ENCODE measurements around the gene EEFSEC. TPM values are rescaled to one million over a fixed set of nuclear protein-coding genes. Genes with fewer than 3 reads are reported as not detected.

Gene EEFSEC
- total RNA-seq, 4 donors from 2014 or later = 25.1 to 43.5 (median 29.5) TPM

DNA sequence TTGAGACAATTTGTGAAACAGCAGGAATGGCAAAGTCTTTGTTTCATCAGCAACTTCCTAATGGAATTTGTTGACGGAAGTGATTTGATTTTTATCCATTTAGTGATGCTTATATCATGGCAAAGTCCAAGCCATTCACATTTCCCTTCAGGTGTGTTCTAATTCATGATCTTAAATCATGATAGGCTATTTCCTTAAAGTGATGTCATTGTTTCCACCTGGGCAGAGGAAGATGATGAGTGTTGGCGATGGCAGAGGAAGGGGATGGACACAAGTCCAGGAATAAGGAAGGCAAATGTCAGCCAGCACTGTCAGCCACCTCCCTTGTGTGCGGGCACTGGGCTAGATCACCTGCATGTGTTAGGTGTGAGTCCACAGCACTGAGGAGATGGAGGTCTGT, 49.9 kb downstream of the EEFSEC start:
- TF ChIP-seq EP300 (IDR thresholded peaks at IDR 0.05) (no peak), POLR2A (IDR thresholded peaks at IDR 0.05) (no peak)
- TF ChIP-seq, protein P1, sequence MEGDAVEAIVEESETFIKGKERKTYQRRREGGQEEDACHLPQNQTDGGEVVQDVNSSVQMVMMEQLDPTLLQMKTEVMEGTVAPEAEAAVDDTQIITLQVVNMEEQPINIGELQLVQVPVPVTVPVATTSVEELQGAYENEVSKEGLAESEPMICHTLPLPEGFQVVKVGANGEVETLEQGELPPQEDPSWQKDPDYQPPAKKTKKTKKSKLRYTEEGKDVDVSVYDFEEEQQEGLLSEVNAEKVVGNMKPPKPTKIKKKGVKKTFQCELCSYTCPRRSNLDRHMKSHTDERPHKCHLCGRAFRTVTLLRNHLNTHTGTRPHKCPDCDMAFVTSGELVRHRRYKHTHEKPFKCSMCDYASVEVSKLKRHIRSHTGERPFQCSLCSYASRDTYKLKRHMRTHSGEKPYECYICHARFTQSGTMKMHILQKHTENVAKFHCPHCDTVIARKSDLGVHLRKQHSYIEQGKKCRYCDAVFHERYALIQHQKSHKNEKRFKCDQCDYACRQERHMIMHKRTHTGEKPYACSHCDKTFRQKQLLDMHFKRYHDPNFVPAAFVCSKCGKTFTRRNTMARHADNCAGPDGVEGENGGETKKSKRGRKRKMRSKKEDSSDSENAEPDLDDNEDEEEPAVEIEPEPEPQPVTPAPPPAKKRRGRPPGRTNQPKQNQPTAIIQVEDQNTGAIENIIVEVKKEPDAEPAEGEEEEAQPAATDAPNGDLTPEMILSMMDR (IDR thresholded peaks at IDR 0.05) = no peak
- Histone ChIP-seq H3K4me3 (no peak overlapping the region), H3K4me1 (peaks cover 0 to 20% (median 2%) of the 10 kb centered on the region in 4 donors), H3K36me3 (no peaks in the 10 kb centered on the region), H3K27ac (no peak overlapping the region), H3K27me3 (no peaks in the 10 kb centered on the region), H3K9me3 (no peaks in the 10 kb centered on the region)
- 95 to 97% methylated on average over 3 of the region's 3 CpGs for WGBS, 2 donors
- no peak for DNase-seq (ENCODE audit: low spot score in 2 of 2)

DNA sequence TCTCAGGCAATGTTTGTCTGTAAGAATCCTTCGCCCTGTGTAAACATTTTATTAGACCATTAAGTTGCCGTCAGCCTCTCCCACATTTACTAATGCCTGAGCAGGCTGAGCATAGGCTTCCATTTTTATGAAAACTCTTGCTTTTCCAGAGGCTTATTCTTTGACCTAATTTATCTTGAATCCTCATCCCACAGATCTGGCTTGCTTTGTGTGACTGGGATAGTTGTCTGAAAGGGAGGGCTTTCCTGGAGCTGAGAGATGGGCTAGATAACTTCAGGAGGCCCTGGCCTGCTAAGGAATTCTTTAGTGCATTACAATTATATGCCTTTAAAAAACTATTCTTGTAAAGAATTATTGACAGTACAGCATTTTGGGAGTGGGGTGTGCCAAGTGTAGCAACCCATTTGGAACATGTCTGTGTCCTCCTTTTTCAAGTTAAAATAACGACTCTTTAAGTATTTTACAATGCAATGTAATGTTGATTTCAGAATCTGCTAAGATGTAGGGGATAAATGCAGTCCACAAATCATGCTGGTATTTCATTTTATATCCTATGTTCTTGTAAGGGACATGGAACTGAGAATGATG, 52.4 kb downstream of the EEFSEC start:
- Histone ChIP-seq H3K4me3 (no peak overlapping the region), H3K27ac (no peak overlapping the region), H3K4me1 (peaks cover 0 to 12% (median 0%) of the 10 kb centered on the region in 4 donors), H3K27me3 (no peaks in the 10 kb centered on the region), H3K36me3 (no peaks in the 10 kb centered on the region), H3K9me3 (no peaks in the 10 kb centered on the region)
- no peak for TF ChIP-seq POLR2A (IDR thresholded peaks at IDR 0.05)
- TF ChIP-seq, protein P1 (IDR thresholded peaks at IDR 0.05) = no peak
- TF ChIP-seq EP300 (IDR thresholded peaks at IDR 0.05) = no peak
- DNase-seq (ENCODE audit: low spot score in 2 of 2) = no peak
- WGBS, 2 donors = 64 to 84% methylated on average over 3 of the region's 3 CpGs

DNA sequence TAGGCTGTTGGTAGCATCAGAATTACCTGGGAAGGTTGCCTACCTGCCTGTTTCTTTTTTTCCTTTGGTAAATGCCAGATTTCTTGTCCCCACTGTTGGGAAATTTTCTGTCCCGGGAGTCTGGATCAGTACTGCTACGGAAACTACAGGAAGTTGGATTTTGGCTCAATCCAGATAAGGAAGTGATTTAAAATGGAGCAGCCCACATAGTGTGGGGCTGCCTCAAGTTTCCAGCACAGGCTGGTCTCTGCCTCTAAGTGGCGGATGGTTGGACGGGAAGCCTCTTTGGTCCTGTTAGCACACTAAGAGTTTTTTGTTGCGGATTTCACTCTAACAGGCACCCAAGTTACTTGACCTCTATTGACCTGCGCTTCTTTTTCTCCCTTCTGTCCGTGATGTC, 54.7 kb downstream of the EEFSEC start:
- DNase-seq (ENCODE audit: low spot score in 2 of 2) = no peak
- H3K9me3 ChIP-seq = no peaks in the 10 kb centered on the region
- TF ChIP-seq EP300 (IDR thresholded peaks at IDR 0.05) (no peak), POLR2A (IDR thresholded peaks at IDR 0.05) (no peak)
- TF ChIP-seq, protein P1 (IDR thresholded peaks at IDR 0.05) = no peak
- H3K27ac ChIP-seq = no peak overlapping the region
- H3K4me3 ChIP-seq = no peak overlapping the region
- no peaks in the 10 kb centered on the region for H3K27me3 ChIP-seq
- 79 to 81% methylated on average over 7 of the region's 7 CpGs for WGBS, 2 donors
- peaks cover 0 to 18% (median 0%) of the 10 kb centered on the region in 4 donors for H3K4me1 ChIP-seq
- no peaks in the 10 kb centered on the region for H3K36me3 ChIP-seq

GRCh38 chr3:128210711-128211110, 57.4 kb downstream of the EEFSEC start:
- Histone ChIP-seq H3K9me3 (no peaks in the 10 kb centered on the region), H3K27ac (no peak overlapping the region), H3K27me3 (no peaks in the 10 kb centered on the region), H3K4me3 (no peak overlapping the region), H3K36me3 (no peaks in the 10 kb centered on the region), H3K4me1 (peaks cover 0 to 18% (median 0%) of the 10 kb centered on the region in 4 donors)
- no peak for DNase-seq (ENCODE audit: low spot score in 2 of 2)
- TF ChIP-seq POLR2A (IDR thresholded peaks at IDR 0.05) = no peak
- no peak for TF ChIP-seq EP300 (IDR thresholded peaks at IDR 0.05)
- TF ChIP-seq, protein P1 (IDR thresholded peaks at IDR 0.05) = no peak
- WGBS, 2 donors = 59 to 62% methylated on average over 3 of the region's 3 CpGs

DNA sequence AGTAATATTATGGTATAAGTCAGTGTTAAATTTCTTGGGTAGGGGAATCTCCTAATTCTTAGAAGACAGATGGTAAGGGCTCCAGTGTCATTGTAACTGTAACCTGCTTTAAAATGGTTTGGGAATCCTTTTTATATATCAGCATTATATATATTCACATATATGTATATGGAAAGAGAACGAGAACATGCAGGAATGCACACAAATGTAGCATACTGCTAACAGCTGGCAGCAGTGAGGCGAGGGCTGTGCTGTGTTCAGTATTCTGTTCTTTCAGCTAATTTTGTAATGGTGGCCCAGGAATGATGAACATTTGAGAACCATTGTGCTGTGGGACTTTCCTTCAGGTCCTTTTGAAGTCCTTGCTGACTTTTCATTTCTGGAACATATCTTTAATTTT, 60.8 kb downstream of the EEFSEC start:
- no peak for TF ChIP-seq EP300 (IDR thresholded peaks at IDR 0.05)
- TF ChIP-seq POLR2A (IDR thresholded peaks at IDR 0.05) = no peak
- TF ChIP-seq, protein P1 (IDR thresholded peaks at IDR 0.05) = no peak
- 93 to 96% methylated on average over 2 of the region's 2 CpGs for WGBS, 2 donors
- Histone ChIP-seq H3K27ac (no peak overlapping the region), H3K36me3 (peaks cover 0 to 3% (median 0%) of the 10 kb centered on the region in 3 donors), H3K4me3 (no peak overlapping the region), H3K9me3 (no peaks in the 10 kb centered on the region), H3K4me1 (peaks cover 0 to 16% (median 0%) of the 10 kb centered on the region in 4 donors), H3K27me3 (no peaks in the 10 kb centered on the region)
- DNase-seq (ENCODE audit: low spot score in 2 of 2) = no peak
